Mammary epithelial cell (primary cell): Measurements from ENCODE around the gene FBP1.

ENCODE experiments used
- EZH2 ChIP-seq: IDR thresholded peaks from 2 replicates; pipeline ENCODE4 v1.6.1; 2012; ENCODE audit warnings: low read length, inconsistent platforms, borderline replicate concordance
- TF ChIP-seq, protein P1 (sequence below), 2 donors: IDR thresholded peaks in 1 of 2; conservative IDR thresholded peaks in 1 of 2; 2 replicates each; pipeline ENCODE4 v1.5.1; 2011 to 2012; ENCODE audit warnings: inconsistent platforms in 2 of 2, low read length in 2 of 2, mild to moderate bottlenecking in 2 of 2, control low read depth in 1 of 2, low read depth in 1 of 2; ENCODE audit not compliant: insufficient read depth in 1 of 2; ENCODE audit errors: extremely low read depth in 1 of 2

DNA sequence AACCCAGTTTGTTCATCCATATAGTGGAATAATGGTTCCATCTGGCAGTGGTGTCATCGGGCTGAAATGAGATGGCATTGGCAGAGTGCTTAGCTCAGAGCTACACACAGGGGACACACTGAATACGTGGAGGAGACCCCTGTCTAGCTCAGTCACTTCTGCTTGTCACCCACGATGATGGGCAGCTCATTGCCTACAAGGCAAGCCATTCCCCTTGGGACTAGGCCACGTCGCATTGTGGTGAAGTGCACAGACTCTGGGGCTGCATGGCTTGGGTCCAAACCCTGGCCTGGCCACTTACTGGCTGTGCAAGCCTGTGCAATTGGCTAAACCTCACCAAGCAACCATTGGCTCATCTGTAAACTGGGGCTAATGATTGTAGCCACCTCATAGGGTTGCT, 3.2 kb upstream of the FBP1 start:
- TF ChIP-seq, protein P1, sequence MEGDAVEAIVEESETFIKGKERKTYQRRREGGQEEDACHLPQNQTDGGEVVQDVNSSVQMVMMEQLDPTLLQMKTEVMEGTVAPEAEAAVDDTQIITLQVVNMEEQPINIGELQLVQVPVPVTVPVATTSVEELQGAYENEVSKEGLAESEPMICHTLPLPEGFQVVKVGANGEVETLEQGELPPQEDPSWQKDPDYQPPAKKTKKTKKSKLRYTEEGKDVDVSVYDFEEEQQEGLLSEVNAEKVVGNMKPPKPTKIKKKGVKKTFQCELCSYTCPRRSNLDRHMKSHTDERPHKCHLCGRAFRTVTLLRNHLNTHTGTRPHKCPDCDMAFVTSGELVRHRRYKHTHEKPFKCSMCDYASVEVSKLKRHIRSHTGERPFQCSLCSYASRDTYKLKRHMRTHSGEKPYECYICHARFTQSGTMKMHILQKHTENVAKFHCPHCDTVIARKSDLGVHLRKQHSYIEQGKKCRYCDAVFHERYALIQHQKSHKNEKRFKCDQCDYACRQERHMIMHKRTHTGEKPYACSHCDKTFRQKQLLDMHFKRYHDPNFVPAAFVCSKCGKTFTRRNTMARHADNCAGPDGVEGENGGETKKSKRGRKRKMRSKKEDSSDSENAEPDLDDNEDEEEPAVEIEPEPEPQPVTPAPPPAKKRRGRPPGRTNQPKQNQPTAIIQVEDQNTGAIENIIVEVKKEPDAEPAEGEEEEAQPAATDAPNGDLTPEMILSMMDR (conservative IDR thresholded peaks at IDR 0.05 in 1 of 2, IDR thresholded peaks at IDR 0.05 in 1 of 2; ENCODE audit: extremely low read depth in 1 of 2, insufficient read depth in 1 of 2, low read depth in 1 of 2, low read length in 2 of 2), result no peak
- no peak for TF ChIP-seq EZH2
